ENCODE measurements around the gene FAM177A1. TPM values are rescaled to one million over a fixed set of nuclear protein-coding genes. Genes with fewer than 3 reads are reported as not detected.
"Not testable (repeated sequence)": the region's sequence is repeated elsewhere in the genome, so short reads cannot be mapped to it uniquely, and the experiment has no call there.

Gene FAM177A1
- total RNA-seq, 2 donors from 2014 or later = 58.1 to 61.8 TPM

DNA sequence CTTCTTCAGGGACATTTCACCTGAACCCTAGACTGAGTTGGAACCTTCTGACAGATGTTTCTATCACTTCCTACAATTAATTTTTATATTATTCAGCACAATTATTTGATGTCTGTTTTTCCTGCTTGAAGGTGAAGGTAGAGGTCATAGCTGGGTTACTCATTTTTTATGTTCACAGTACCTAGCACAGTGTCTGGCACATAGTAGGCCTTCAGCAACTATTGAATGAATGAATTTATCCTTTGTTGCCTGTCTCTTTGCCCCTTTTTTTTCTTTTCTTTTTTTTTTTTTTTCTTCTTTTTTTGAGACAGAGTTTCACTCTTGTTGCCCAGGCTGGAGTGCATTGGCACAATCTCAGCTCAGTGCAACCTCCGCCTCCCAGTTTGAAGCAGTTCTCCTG lies 29.5 kb upstream of the FAM177A1 start:
- TF ChIP-seq, protein P1, sequence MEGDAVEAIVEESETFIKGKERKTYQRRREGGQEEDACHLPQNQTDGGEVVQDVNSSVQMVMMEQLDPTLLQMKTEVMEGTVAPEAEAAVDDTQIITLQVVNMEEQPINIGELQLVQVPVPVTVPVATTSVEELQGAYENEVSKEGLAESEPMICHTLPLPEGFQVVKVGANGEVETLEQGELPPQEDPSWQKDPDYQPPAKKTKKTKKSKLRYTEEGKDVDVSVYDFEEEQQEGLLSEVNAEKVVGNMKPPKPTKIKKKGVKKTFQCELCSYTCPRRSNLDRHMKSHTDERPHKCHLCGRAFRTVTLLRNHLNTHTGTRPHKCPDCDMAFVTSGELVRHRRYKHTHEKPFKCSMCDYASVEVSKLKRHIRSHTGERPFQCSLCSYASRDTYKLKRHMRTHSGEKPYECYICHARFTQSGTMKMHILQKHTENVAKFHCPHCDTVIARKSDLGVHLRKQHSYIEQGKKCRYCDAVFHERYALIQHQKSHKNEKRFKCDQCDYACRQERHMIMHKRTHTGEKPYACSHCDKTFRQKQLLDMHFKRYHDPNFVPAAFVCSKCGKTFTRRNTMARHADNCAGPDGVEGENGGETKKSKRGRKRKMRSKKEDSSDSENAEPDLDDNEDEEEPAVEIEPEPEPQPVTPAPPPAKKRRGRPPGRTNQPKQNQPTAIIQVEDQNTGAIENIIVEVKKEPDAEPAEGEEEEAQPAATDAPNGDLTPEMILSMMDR (IDR thresholded peaks at IDR 0.05) = no peak

DNA sequence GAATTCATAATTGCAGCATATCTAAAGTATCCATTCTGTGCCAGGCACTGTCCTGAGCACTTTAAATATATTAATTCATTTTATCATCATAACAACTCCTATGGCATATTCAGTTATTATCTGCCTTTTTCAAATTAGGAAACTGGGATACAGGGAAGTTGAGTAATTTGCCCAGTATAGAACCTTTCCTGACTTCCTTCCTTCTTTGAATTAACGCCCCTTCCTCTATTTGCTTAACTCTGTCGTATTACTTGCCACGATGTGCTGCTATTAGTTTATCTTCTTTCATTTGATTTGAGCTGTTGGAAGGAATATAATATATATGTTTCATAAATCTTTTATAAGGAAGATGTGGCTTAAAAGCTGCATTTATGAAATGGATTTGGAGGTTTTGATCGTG lies 25.4 kb upstream of the FAM177A1 start:
- H3K27ac ChIP-seq = no peak overlapping the region
- H3K4me3 ChIP-seq = no peak overlapping the region
- H3K4me1 ChIP-seq = no peaks in the 10 kb centered on the region
- H3K27me3 ChIP-seq = no peaks in the 10 kb centered on the region
- H3K36me3 ChIP-seq = peaks cover 62% of the 10 kb centered on the region
- TF ChIP-seq, protein P1 (IDR thresholded peaks at IDR 0.05) = no peak
- DNase-seq (ENCODE audit: low spot score) = no peak
- H3K9me3 ChIP-seq = no peaks in the 10 kb centered on the region

More for the DNA sequence above, 29.5 kb upstream of the FAM177A1 start:
- Histone ChIP-seq H3K4me3 (no peak overlapping the region), H3K36me3 (peaks cover 74% of the 10 kb centered on the region), H3K27me3 (no peaks in the 10 kb centered on the region), H3K4me1 (no peaks in the 10 kb centered on the region), H3K9me3 (no peaks in the 10 kb centered on the region), H3K27ac (no peak overlapping the region)
- DNase-seq (ENCODE audit: low spot score) = no peak

DNA sequence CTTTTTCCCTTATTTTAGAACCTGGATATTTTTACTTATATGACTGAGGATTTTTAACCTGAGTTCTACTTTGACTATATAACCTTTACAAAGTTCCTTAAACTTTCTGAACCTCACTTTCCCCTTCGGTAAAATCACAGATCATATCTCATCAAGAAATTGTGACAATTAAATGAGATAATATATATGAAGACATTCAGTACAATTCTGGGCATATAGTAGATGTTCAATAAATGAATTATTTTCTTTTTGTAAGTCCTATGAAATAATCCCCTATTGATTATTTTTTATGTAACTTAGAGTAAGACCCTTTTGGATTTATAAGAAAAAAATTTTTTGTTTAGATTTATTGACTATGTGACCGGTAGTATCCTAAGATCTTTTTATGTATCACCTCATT lies 17.6 kb upstream of the FAM177A1 start:
- Histone ChIP-seq H3K4me1 (no peaks in the 10 kb centered on the region), H3K4me3 (no peak overlapping the region), H3K27me3 (no peaks in the 10 kb centered on the region), H3K27ac (no peak overlapping the region), H3K9me3 (no peaks in the 10 kb centered on the region), H3K36me3 (peaks cover 63% of the 10 kb centered on the region)
- TF ChIP-seq, protein P1 (IDR thresholded peaks at IDR 0.05) = no peak
- DNase-seq (ENCODE audit: low spot score) = no peak

DNA sequence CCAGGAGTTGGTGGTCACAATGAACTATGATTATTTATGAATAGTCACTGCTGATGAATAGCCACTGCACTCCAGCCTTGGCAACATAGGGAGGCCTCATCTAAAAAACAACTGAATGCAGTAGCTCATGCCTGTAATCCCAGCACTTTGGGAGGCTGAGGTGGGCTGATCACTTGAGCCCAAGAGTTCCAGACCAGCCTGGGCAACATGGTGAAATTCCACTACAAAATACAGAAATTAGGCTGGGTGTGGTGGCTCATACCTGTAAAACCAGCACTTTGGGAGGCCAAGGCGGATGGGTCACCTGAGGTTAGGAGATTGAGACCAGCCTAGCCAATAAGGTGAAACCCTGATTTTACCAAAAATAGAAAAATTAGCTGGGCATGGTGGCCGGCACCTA lies 13.5 kb upstream of the FAM177A1 start:
- Histone ChIP-seq H3K36me3 (peaks cover 44% of the 10 kb centered on the region), H3K27me3 (no peaks in the 10 kb centered on the region), H3K27ac (no peak overlapping the region), H3K4me1 (no peaks in the 10 kb centered on the region), H3K9me3 (peaks cover 0 to 4% of the 10 kb centered on the region in 2 donors), H3K4me3 (no peak overlapping the region)
- TF ChIP-seq, protein P1 (IDR thresholded peaks at IDR 0.05) = no peak
- DNase-seq (ENCODE audit: low spot score) = no peak

DNA sequence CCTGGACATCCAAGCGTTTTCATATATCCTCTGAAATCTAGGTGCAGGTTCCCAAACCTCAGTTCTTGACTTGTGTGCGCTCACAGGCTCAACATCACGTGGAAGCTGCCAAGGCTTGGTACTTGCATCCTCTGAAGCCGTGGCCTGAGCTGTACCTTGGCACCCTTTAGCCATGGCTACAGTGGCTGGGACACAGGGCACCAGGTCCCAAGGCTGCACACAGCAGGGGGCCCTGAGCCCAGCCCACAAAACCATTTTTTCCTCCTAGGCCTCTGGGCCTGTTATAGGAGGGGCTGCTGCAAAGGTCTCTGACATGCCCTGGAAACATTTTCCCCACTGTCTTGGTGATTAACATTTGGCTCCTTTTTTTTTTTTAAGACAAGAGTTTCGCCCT lies 11.6 kb upstream of the FAM177A1 start:
- Histone ChIP-seq H3K27me3 (no peaks in the 10 kb centered on the region), H3K27ac (no peak overlapping the region), H3K4me3 (no peak overlapping the region), H3K4me1 (no peaks in the 10 kb centered on the region), H3K36me3 (peaks cover 26% of the 10 kb centered on the region), H3K9me3 (peaks cover 0 to 4% of the 10 kb centered on the region in 2 donors)
- no peak for DNase-seq (ENCODE audit: low spot score)
- TF ChIP-seq, protein P1 (IDR thresholded peaks at IDR 0.05) = no peak

DNA sequence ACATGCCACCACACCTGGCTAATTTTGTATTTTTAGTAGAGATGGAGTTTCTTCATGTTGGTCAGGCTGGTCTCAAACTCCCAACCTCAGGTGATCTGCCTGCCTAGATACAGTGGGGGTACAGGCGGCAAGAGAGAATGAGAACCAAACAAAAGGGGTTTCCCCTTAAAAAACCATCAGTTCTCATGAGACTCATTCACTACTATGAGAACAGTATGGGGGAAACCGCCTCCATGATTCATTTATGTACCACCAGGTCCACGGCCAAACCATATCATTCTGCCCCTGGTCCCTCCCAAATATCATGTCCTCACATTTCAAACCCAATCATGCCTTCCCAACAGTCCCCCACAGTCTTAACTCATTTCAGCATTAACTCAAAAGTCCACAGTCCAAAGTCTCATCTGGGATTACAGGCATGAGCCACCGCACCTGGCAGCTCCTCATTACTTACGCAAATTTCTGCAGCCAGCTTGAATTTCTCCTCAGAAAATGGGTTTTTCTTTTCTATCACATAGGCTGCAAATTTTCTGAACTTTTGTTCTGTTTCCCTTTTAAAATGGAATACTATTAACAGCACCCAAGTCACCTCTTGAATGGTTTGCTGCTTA lies 11.0 kb upstream of the FAM177A1 start:
- not testable (repeated sequence) for H3K4me3 ChIP-seq; H3K27ac ChIP-seq; H3K9me3 ChIP-seq; H3K4me1 ChIP-seq; DNase-seq (ENCODE audit: low spot score); H3K27me3 ChIP-seq
- H3K36me3 ChIP-seq = peaks cover 20% of the 10 kb centered on the region

DNA sequence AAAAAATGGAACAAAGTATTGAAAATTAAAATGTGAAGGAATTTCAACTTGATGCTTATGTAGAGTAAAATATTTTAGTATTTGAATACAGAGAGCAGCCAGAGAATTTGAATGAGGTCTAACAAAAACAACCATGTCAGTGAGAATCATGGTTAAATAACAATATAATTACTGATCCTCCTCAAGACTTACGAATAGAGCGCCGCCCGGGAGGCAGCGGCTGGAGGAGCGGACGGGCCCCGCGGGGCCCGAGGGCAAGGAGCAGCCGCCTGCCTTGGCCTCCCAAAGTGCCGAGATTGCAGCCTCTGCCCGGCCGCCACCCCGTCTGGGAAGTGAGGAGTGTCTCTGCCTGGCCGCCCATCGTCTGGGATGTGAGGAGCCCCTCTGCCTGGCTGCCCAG lies 7.8 kb upstream of the FAM177A1 start:
- not testable (repeated sequence) for H3K4me3 ChIP-seq; H3K27ac ChIP-seq; H3K36me3 ChIP-seq; DNase-seq (ENCODE audit: low spot score); H3K4me1 ChIP-seq; H3K27me3 ChIP-seq; H3K9me3 ChIP-seq

All from right atrium auricular region (tissue), 2 donors.